ENCODE results near the gene CPTP.

- TF ChIP-seq CTCF (IDR thresholded peaks at IDR 0.05; ENCODE audit: low read length) (no peak), EZH2 (optimal IDR thresholded peaks at IDR 0.05; ENCODE audit: low read depth, low read length) (no peak)
These were observed 8.3 kb downstream of the CPTP start for GRCh38 chr1:1332774-1333480.

All from MM.1S (cell line).